ENCODE measurements around the gene GSTM2.

DNA sequence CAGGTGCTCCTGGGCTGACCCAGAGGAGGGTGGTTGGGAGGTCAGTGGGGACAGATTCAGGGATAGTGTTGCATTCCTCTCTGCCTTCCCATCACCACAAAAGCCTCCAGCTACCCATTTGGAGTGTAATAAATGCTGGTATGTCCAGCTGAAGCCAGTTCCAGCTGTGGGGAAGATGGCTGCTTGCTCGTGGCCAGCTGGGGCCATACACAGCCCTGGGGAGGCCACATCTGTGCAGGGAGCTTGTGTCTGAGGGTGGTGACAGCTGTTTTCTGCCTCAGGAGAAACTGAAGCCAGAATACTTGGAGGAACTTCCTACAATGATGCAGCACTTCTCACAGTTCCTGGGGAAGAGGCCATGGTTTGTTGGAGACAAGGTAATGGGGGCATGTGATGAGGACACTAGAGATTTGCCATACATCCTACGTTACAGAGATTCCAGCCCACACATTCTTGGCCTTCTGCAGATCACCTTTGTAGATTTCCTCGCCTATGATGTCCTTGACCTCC is 9.3 kb upstream of the GSTM2 start:
- TF ChIP-seq, protein P1, sequence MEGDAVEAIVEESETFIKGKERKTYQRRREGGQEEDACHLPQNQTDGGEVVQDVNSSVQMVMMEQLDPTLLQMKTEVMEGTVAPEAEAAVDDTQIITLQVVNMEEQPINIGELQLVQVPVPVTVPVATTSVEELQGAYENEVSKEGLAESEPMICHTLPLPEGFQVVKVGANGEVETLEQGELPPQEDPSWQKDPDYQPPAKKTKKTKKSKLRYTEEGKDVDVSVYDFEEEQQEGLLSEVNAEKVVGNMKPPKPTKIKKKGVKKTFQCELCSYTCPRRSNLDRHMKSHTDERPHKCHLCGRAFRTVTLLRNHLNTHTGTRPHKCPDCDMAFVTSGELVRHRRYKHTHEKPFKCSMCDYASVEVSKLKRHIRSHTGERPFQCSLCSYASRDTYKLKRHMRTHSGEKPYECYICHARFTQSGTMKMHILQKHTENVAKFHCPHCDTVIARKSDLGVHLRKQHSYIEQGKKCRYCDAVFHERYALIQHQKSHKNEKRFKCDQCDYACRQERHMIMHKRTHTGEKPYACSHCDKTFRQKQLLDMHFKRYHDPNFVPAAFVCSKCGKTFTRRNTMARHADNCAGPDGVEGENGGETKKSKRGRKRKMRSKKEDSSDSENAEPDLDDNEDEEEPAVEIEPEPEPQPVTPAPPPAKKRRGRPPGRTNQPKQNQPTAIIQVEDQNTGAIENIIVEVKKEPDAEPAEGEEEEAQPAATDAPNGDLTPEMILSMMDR (IDR thresholded peaks at IDR 0.05), result no peak
- no peak for TF ChIP-seq ZFX (IDR thresholded peaks at IDR 0.05; ENCODE audit: borderline replicate concordance)
